HG02763 (cell line): Measurements from ENCODE around the gene ZNF804A.
"Not testable (repeated sequence)": the region's sequence is repeated elsewhere in the genome, so short reads cannot be mapped to it uniquely, and the experiment has no call there.

ENCODE experiments used
- ATAC-seq: cut with Tn5 transposase; IDR thresholded peaks from one replicate; pipeline ENCODE4 v1.9.1; 2021; ENCODE audit warnings: mild to moderate bottlenecking, moderate library complexity; ENCODE audit not compliant: unreplicated experiment

Gene ZNF804A

GRCh38 chr2:184793176-184793575 lies 194.8 kb downstream of the ZNF804A start:
- ATAC-seq: no peak

GRCh38 chr2:184799379-184799778 lies 201.1 kb downstream of the ZNF804A start:
- ATAC-seq: no peak

- no peak for ATAC-seq
Observed at GRCh38 chr2:184814421-184814820, 216.1 kb downstream of the ZNF804A start.

- ATAC-seq: no peak
Observed at GRCh38 chr2:184815824-184816223, 217.5 kb downstream of the ZNF804A start.

- no peak for ATAC-seq
Observed at GRCh38 chr2:184824597-184824996, 226.3 kb downstream of the ZNF804A start.

- ATAC-seq: no peak
Observed at GRCh38 chr2:184830531-184830930, 232.2 kb downstream of the ZNF804A start.

GRCh38 chr2:184834699-184835397 lies 236.5 kb downstream of the ZNF804A start:
- ATAC-seq: no peak

- ATAC-seq: no peak
Observed at GRCh38 chr2:184835398-184835715, 237.0 kb downstream of the ZNF804A start.

GRCh38 chr2:184847331-184847730 lies 249.0 kb downstream of the ZNF804A start:
- no peak for ATAC-seq

GRCh38 chr2:184849516-184849915 lies 251.2 kb downstream of the ZNF804A start:
- ATAC-seq: no peak

- no peak for ATAC-seq
Observed at GRCh38 chr2:184851576-184851975, 253.2 kb downstream of the ZNF804A start.

GRCh38 chr2:184859187-184859586 lies 260.9 kb downstream of the ZNF804A start:
- ATAC-seq: no peak

- ATAC-seq: no peak
Observed at GRCh38 chr2:184860744-184861143, 262.4 kb downstream of the ZNF804A start.

GRCh38 chr2:184875212-184875611 lies 276.9 kb downstream of the ZNF804A start:
- ATAC-seq: no peak

GRCh38 chr2:184875911-184876310 lies 277.6 kb downstream of the ZNF804A start:
- no peak for ATAC-seq

GRCh38 chr2:184877909-184878308 lies 279.6 kb downstream of the ZNF804A start:
- no peak for ATAC-seq

- ATAC-seq: no peak
Observed at GRCh38 chr2:184879671-184880070, 281.3 kb downstream of the ZNF804A start.

- not testable (repeated sequence) for ATAC-seq
Observed at GRCh38 chr2:184886585-184886984, 288.3 kb downstream of the ZNF804A start.

GRCh38 chr2:184890311-184890710 lies 292.0 kb downstream of the ZNF804A start:
- no peak for ATAC-seq

GRCh38 chr2:184904991-184905390 lies 306.7 kb downstream of the ZNF804A start:
- no peak for ATAC-seq

GRCh38 chr2:184906160-184906559 lies 307.8 kb downstream of the ZNF804A start:
- ATAC-seq: no peak

GRCh38 chr2:184906709-184907108 lies 308.4 kb downstream of the ZNF804A start:
- no peak for ATAC-seq

- ATAC-seq: no peak
Observed at GRCh38 chr2:184908966-184909365, 310.6 kb downstream of the ZNF804A start.
